GM12891 (cell line): ENCODE measurements around the gene EXOC4.

Experiments
- DNase-seq: peaks from one replicate; pipeline ENCODE4 v3.0.0; 2011; ENCODE audit warnings: low spot score; ENCODE audit not compliant: insufficient read length
- FAIRE-seq: peaks from 2 replicates; lab custom pipeline; 2011; peaks lifted over from hg19 to GRCh38; lab: Jason Lieb, UNC
- PAX5 ChIP-seq: IDR thresholded peaks from 2 replicates; pipeline ENCODE4 v1.6.1; 2011; ENCODE audit warnings: low read length, moderate library complexity, mild to moderate bottlenecking; ENCODE audit not compliant: insufficient read depth, severe bottlenecking
- POLR2A ChIP-seq: IDR thresholded peaks from 2 replicates; pipeline ENCODE4 v1.6.1; 2011; ENCODE audit warnings: low read depth, low read length, control low read depth
- POLR2AphosphoS5 ChIP-seq: IDR thresholded peaks from 2 replicates; pipeline ENCODE4 v1.6.1; 2011; ENCODE audit warnings: low read depth, low read length, control low read depth
- POU2F2 ChIP-seq: IDR thresholded peaks from 2 replicates; pipeline ENCODE4 v1.6.1; 2011; ENCODE audit warnings: low read depth, mild to moderate bottlenecking, control low read depth, low read length, moderate library complexity
- SPI1 ChIP-seq: IDR thresholded peaks from 2 replicates; pipeline ENCODE4 v1.6.1; 2011; ENCODE audit warnings: low read depth, low read length, control low read depth
- TAF1 ChIP-seq: IDR thresholded peaks from 2 replicates; pipeline ENCODE4 v1.6.1; 2011; ENCODE audit warnings: low read depth, low read length, control low read depth

EXOC4 gene

GRCh38 chr7:133727476-133728214, 474.8 kb downstream of the EXOC4 start:
- no peak for FAIRE-seq
- TF ChIP-seq PAX5 (no peak), SPI1 (no peak), POU2F2 (no peak), TAF1 (no peak), POLR2A (no peak), POLR2AphosphoS5 (no peak)
- no peak for DNase-seq

- DNase-seq (no peak), FAIRE-seq (no peak)
These were observed 477.5 kb downstream of the EXOC4 start for GRCh38 chr7:133730360-133730759.

GRCh38 chr7:133733401-133733800, 480.5 kb downstream of the EXOC4 start:
- FAIRE-seq (no peak), DNase-seq (no peak)
- no peak for TF ChIP-seq SPI1
- no peak for TF ChIP-seq POLR2A
- TF ChIP-seq PAX5: no peak
- TF ChIP-seq TAF1: no peak
- no peak for TF ChIP-seq POLR2AphosphoS5
- TF ChIP-seq POU2F2: no peak

More at GRCh38 chr7:133730360-133730759, 477.5 kb downstream of the EXOC4 start:
- no peak for TF ChIP-seq PAX5
- no peak for TF ChIP-seq POLR2A
- TF ChIP-seq TAF1: no peak
- TF ChIP-seq SPI1: no peak
- no peak for TF ChIP-seq POU2F2
- no peak for TF ChIP-seq POLR2AphosphoS5

GRCh38 chr7:133735222-133735621, 482.3 kb downstream of the EXOC4 start:
- DNase-seq: no peak
- no peak for FAIRE-seq
- no peak for TF ChIP-seq PAX5
- TF ChIP-seq POLR2AphosphoS5: no peak
- no peak for TF ChIP-seq SPI1
- TF ChIP-seq POLR2A: no peak
- TF ChIP-seq POU2F2: no peak
- no peak for TF ChIP-seq TAF1

- FAIRE-seq (no peak), DNase-seq (no peak)
- TF ChIP-seq POLR2A: no peak
- no peak for TF ChIP-seq POLR2AphosphoS5
- TF ChIP-seq TAF1: no peak
- no peak for TF ChIP-seq SPI1
These were observed 486.9 kb downstream of the EXOC4 start for GRCh38 chr7:133739817-133740216.

GRCh38 chr7:133741078-133741477, 488.2 kb downstream of the EXOC4 start:
- DNase-seq (no peak), FAIRE-seq (no peak)
- TF ChIP-seq POU2F2: no peak
- no peak for TF ChIP-seq POLR2AphosphoS5
- TF ChIP-seq PAX5: no peak
- no peak for TF ChIP-seq SPI1
- TF ChIP-seq TAF1: no peak

- no peak for DNase-seq
- TF ChIP-seq TAF1 (no peak), POLR2A (no peak), PAX5 (no peak), POU2F2 (no peak), SPI1 (no peak), POLR2AphosphoS5 (no peak)
- no peak for FAIRE-seq
These were observed 488.8 kb downstream of the EXOC4 start for GRCh38 chr7:133741703-133742102.

GRCh38 chr7:133742709-133743538, 490.0 kb downstream of the EXOC4 start:
- FAIRE-seq: peak; percentile 33

GRCh38 chr7:133744451-133744850, 491.6 kb downstream of the EXOC4 start:
- FAIRE-seq: no peak
- DNase-seq: no peak
- TF ChIP-seq POU2F2 (no peak), SPI1 (no peak), PAX5 (no peak), POLR2AphosphoS5 (no peak), POLR2A (no peak), TAF1 (no peak)

More at GRCh38 chr7:133742709-133743538, 490.0 kb downstream of the EXOC4 start:
- no peak for TF ChIP-seq SPI1
- TF ChIP-seq POU2F2: no peak
- no peak for TF ChIP-seq TAF1
- TF ChIP-seq POLR2A: no peak
- no peak for TF ChIP-seq PAX5
- TF ChIP-seq POLR2AphosphoS5: no peak
- DNase-seq: no peak
